Measurements from ENCODE around the gene AK4.

DNA sequence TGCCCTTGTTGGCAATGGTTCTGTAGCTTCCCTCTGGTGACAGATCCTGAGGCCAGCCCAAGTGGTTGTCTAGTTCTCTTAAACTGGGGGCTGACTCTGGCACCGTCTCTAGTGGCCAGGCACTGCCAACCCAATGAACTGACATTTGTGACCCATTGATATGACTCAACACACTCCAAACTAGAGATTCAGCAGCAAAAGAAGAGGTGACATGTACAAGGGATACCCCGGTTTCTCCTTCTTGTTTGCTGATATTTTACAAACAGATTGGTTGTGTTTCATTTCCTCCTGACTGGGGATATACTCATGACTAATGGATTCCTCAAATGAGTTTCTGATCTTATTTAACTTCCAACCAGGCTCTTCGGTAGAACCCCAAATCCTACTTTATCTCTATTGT, 95.5 kb downstream of the AK4 start:
- TF ChIP-seq EZH2 (IDR thresholded peaks at IDR 0.05; ENCODE audit: insufficient read depth, poor library complexity, severe bottlenecking) (no peak), EZH2phosphoT487 (IDR thresholded peaks at IDR 0.05; ENCODE audit: insufficient read depth, low read depth) (no peak)

Data from GM23248 (cell line).